Natural killer cell (primary cell): Measurements from ENCODE around the gene USH2A. TPM values are rescaled to one million over a fixed set of nuclear protein-coding genes. Genes with fewer than 3 reads are reported as not detected.

ENCODE experiments used
- ATAC-seq, 3 donors: fragments of 150-1000 bp in 2 of 3; fragments of 200-7000 bp in 1 of 3; cut with Tn5 transposase; 1 replicate in 1 of 3; 2 replicates in 2 of 3; pipeline ENCODE4 v1.10.0; 2021; ENCODE audit warnings: mild to moderate bottlenecking in 2 of 3, moderate library complexity in 2 of 3
- DNase-seq, 2 donors: peaks; one replicate each; pipeline versions ENCODE4 v3.0.0 to v3.0.0-alpha.2; 2013 to 2021; ENCODE audit warnings: mixed read lengths in 1 of 2
- H3K27ac ChIP-seq: one replicate; pipeline ENCODE4 v1.5.1; 2013; ENCODE audit warnings: mild to moderate bottlenecking, low read length
- H3K27me3 ChIP-seq: one replicate; pipeline ENCODE4 v1.6.1; 2013; ENCODE audit warnings: low read length; ENCODE audit not compliant: control insufficient read depth, insufficient read depth
- H3K36me3 ChIP-seq: one replicate; pipeline ENCODE4 v1.6.1; 2013; ENCODE audit warnings: low read length; ENCODE audit not compliant: control insufficient read depth, insufficient read depth
- H3K4me1 ChIP-seq: one replicate; pipeline ENCODE4 v1.6.1; 2013; ENCODE audit warnings: low read length; ENCODE audit not compliant: control insufficient read depth, insufficient read depth
- H3K4me3 ChIP-seq: one replicate; pipeline ENCODE4 v1.5.1; 2013; ENCODE audit warnings: low read length
- H3K9me3 ChIP-seq: one replicate; pipeline ENCODE4 v1.6.1; 2013; ENCODE audit warnings: low read length; ENCODE audit not compliant: control insufficient read depth, insufficient read depth
- H3K27ac Mint-ChIP-seq, 2 donors: one replicate each; pipeline ENCODE4 v1.8.0; 2022; ENCODE audit warnings: mild to moderate bottlenecking in 2 of 2, mixed read lengths in 2 of 2, moderate library complexity in 1 of 2
- H3K27me3 Mint-ChIP-seq, 2 donors: one replicate each; pipeline ENCODE4 v1.8.0; 2022; ENCODE audit warnings: low read depth in 2 of 2, mixed read lengths in 2 of 2
- H3K36me3 Mint-ChIP-seq: one replicate; pipeline ENCODE4 v1.8.0; 2022; ENCODE audit warnings: mixed read lengths
- H3K4me1 Mint-ChIP-seq, 2 donors: one replicate each; pipeline ENCODE4 v1.8.0; 2022; ENCODE audit warnings: mixed read lengths in 2 of 2
- H3K4me3 Mint-ChIP-seq: one replicate; pipeline ENCODE4 v1.8.0; 2022; ENCODE audit warnings: mild to moderate bottlenecking, moderate library complexity, mixed read lengths
- H3K9me3 Mint-ChIP-seq, 2 donors: one replicate each; pipeline ENCODE4 v1.8.0; 2022; ENCODE audit warnings: mixed read lengths in 2 of 2
- CTCF ChIP-seq: fragments of 200-600 bp; IDR thresholded peaks from one replicate; pipeline ENCODE4 v1.8.0; 2022; ENCODE audit warnings: antibody characterized with exemption
- WGBS: methylation state at CpG from one replicate; pipeline ENCODE4 v1.1.7; 2013; ENCODE audit warnings: missing lambda C conversion rate; ENCODE audit not compliant: insufficient coverage; 5-methylcytosine and 5-hydroxymethylcytosine counted together
- intact Hi-C: fragments of 100-400 bp; cut with micrococcal nuclease; formaldehyde crosslinking; loops from one replicate; pipeline ENCODE4 v1.14.2; 2022
- total RNA-seq, 4 donors: library from RNA; stranded (reverse); fragments of 120-200 nt in 1 of 4; gene quantifications; one replicate each; pipeline versions ENCODE4 v1.2.3 to v1.2.4, GENCODE V29; 2013 to 2022

The USH2A gene
- total RNA-seq, 3 donors from 2014 or later (not counting 1 experiment from before 2014, with no cell fraction given) = not detected

GRCh38 chr1:215780139-215780538 lies 643.1 kb downstream of the USH2A start:
- DNase-seq (no peak), ATAC-seq (no peak)
- no peaks in the 10 kb centered on the region for H3K27me3 Mint-ChIP-seq
- intact Hi-C loops = no loop called here
- H3K36me3 Mint-ChIP-seq = no peaks in the 10 kb centered on the region
- Histone ChIP-seq H3K4me1 (no peaks in the 10 kb centered on the region), H3K27ac (no peak overlapping the region), H3K36me3 (no peaks in the 10 kb centered on the region), H3K4me3 (no peak overlapping the region), H3K27me3 (no peaks in the 10 kb centered on the region), H3K9me3 (no peaks in the 10 kb centered on the region)
- H3K4me1 Mint-ChIP-seq = no peaks in the 10 kb centered on the region
- 83% methylated on average over 2 of the region's 2 CpGs for whole genome bisulfite sequencing
- H3K4me3 Mint-ChIP-seq = no peak overlapping the region
- H3K9me3 Mint-ChIP-seq = peaks cover 9% of the 10 kb centered on the region in 2 donors
- H3K27ac Mint-ChIP-seq = no peak overlapping the region
- TF ChIP-seq CTCF = no peak

GRCh38 chr1:215779729-215780128 lies 643.5 kb downstream of the USH2A start:
- intact Hi-C loops = no loop called here
- Histone ChIP-seq H3K27ac (no peak overlapping the region), H3K36me3 (no peaks in the 10 kb centered on the region), H3K4me1 (no peaks in the 10 kb centered on the region), H3K27me3 (no peaks in the 10 kb centered on the region), H3K9me3 (no peaks in the 10 kb centered on the region), H3K4me3 (no peak overlapping the region)
- no peak for ATAC-seq
- Mint-ChIP-seq H3K9me3 (peaks cover 9% of the 10 kb centered on the region in 2 donors), H3K4me3 (no peak overlapping the region), H3K36me3 (no peaks in the 10 kb centered on the region), H3K27ac (no peak overlapping the region), H3K27me3 (no peaks in the 10 kb centered on the region), H3K4me1 (no peaks in the 10 kb centered on the region)
- 86% methylated on average over 7 of the region's 7 CpGs for WGBS
- TF ChIP-seq CTCF = no peak
- DNase-seq = no peak

GRCh38 chr1:215777370-215777925 lies 645.8 kb downstream of the USH2A start:
- H3K27ac ChIP-seq = no peak overlapping the region
- H3K4me1 ChIP-seq = no peaks in the 10 kb centered on the region
- Mint-ChIP-seq H3K27me3 (no peaks in the 10 kb centered on the region), H3K9me3 (peaks cover 9 to 17% of the 10 kb centered on the region in 2 donors), H3K27ac (no peak overlapping the region), H3K4me3 (no peak overlapping the region), H3K36me3 (no peaks in the 10 kb centered on the region), H3K4me1 (no peaks in the 10 kb centered on the region)
- ATAC-seq = no peak
- no peak overlapping the region for H3K4me3 ChIP-seq
- intact Hi-C loops = no loop called here
- no peak for TF ChIP-seq CTCF
- H3K36me3 ChIP-seq = no peaks in the 10 kb centered on the region
- no peak for DNase-seq
- no peaks in the 10 kb centered on the region for H3K27me3 ChIP-seq
- 82% methylated on average over 3 of the region's 5 CpGs for WGBS
- H3K9me3 ChIP-seq = no peaks in the 10 kb centered on the region

- Histone ChIP-seq H3K4me3 (no peak overlapping the region), H3K27me3 (no peaks in the 10 kb centered on the region), H3K9me3 (no peaks in the 10 kb centered on the region), H3K36me3 (no peaks in the 10 kb centered on the region), H3K27ac (no peak overlapping the region), H3K4me1 (no peaks in the 10 kb centered on the region)
- peaks cover 11 to 19% of the 10 kb centered on the region in 2 donors for H3K9me3 Mint-ChIP-seq
- no peaks in the 10 kb centered on the region for H3K36me3 Mint-ChIP-seq
- H3K4me3 Mint-ChIP-seq = no peak overlapping the region
- DNase-seq (no peak), ATAC-seq (no peak)
- intact Hi-C loops = no loop called here
- WGBS = 77% methylated on average over 3 of the region's 5 CpGs
- no peak for TF ChIP-seq CTCF
- H3K4me1 Mint-ChIP-seq = no peaks in the 10 kb centered on the region
- no peak overlapping the region for H3K27ac Mint-ChIP-seq
- no peaks in the 10 kb centered on the region for H3K27me3 Mint-ChIP-seq
Measured at GRCh38 chr1:215776336-215776735, 646.9 kb downstream of the USH2A start.
